Neural cell (in vitro differentiated cells): ENCODE data around the gene AP3B1. TPM values are rescaled to one million over a fixed set of nuclear protein-coding genes. Genes with fewer than 3 reads are reported as not detected.

Experiments
- H2AFZ ChIP-seq: fragments of 200-600, 300-800 bp; sonication (generic), shearing (Covaris generic); 2 replicates; pipeline ENCODE4 v1.6.0; 2014; ENCODE audit warnings: low read depth, mild to moderate bottlenecking, antibody characterized with exemption, low read length, moderate library complexity
- H3F3A ChIP-seq: fragments of 200-600 bp; shearing (Covaris generic); 2 replicates; pipeline ENCODE4 v1.6.1; 2016; ENCODE audit warnings: mild to moderate bottlenecking, moderate library complexity, mixed read lengths, antibody characterized with exemption, low read length; ENCODE audit not compliant: insufficient read depth, poor library complexity, severe bottlenecking
- H3K27ac ChIP-seq: fragments of 200-600, 300-800 bp; sonication (generic), shearing (Covaris generic); 2 replicates; pipeline ENCODE4 v1.5.1; 2014; ENCODE audit warnings: mild to moderate bottlenecking, low read length, moderate library complexity
- H3K27me3 ChIP-seq: fragments of 300-800, 200-600 bp; sonication (generic), shearing (Covaris generic); 2 replicates; pipeline ENCODE4 v1.6.0; 2014; ENCODE audit warnings: mild to moderate bottlenecking, low read depth, low read length, moderate library complexity; ENCODE audit not compliant: insufficient read depth
- H3K36me3 ChIP-seq: fragments of 300-800, 200-600 bp; sonication (generic), shearing (Covaris generic); 2 replicates; pipeline ENCODE4 v1.5.1; 2014; ENCODE audit warnings: mild to moderate bottlenecking, antibody characterized with exemption, low read length, moderate library complexity; ENCODE audit not compliant: insufficient read depth
- H3K4me2 ChIP-seq: fragments of 300-800, 200-600 bp; sonication (generic), shearing (Covaris generic); 2 replicates; pipeline ENCODE4 v1.6.0; 2014; ENCODE audit warnings: mild to moderate bottlenecking, low read length
- H3K4me3 ChIP-seq: fragments of 300-800, 200-600 bp; sonication (generic), shearing (Covaris generic); 2 replicates; pipeline ENCODE4 v1.5.1; 2014; ENCODE audit warnings: mild to moderate bottlenecking, low read length, moderate library complexity
- H3K79me2 ChIP-seq: fragments of 200-600 bp; shearing (Covaris generic); replicated peaks from 2 replicates; pipeline ENCODE4 v1.6.0; 2014; ENCODE audit warnings: mild to moderate bottlenecking, low read length, moderate library complexity; ENCODE audit not compliant: insufficient read depth
- H3K9ac ChIP-seq: fragments of 300-800, 200-600 bp; sonication (generic), shearing (Covaris generic); 2 replicates; pipeline ENCODE4 v1.6.1; 2016; ENCODE audit warnings: mild to moderate bottlenecking, low read length, mixed read lengths
- H3K9me2 ChIP-seq: fragments of 200-600 bp; shearing (Covaris generic); 2 replicates; pipeline ENCODE4 v1.6.1; 2016; ENCODE audit warnings: mild to moderate bottlenecking, low read length, mixed read lengths; ENCODE audit not compliant: insufficient read depth
- H3K9me3 ChIP-seq: fragments of 200-600, 300-800 bp; sonication (generic), shearing (Covaris generic); 2 replicates; pipeline ENCODE4 v1.6.1; 2016; ENCODE audit warnings: mild to moderate bottlenecking, mixed run types, low read length, moderate library complexity, mixed read lengths
- H4K20me1 ChIP-seq: fragments of 200-600 bp; shearing (Covaris generic); 2 replicates; pipeline ENCODE4 v1.6.1; 2016; ENCODE audit warnings: mild to moderate bottlenecking, mixed run types; ENCODE audit not compliant: insufficient read depth
- EP300 ChIP-seq: fragments of 450-650 bp; conservative IDR thresholded peaks from 2 replicates; pipeline ENCODE4 v1.6.1; 2014; ENCODE audit warnings: antibody characterized with exemption, mild to moderate bottlenecking, moderate library complexity; ENCODE audit not compliant: poor library complexity, severe bottlenecking
- EZH2 ChIP-seq: fragments of 200-600, 300-800 bp; shearing (Covaris generic), sonication (generic); IDR thresholded peaks from 2 replicates; pipeline ENCODE4 v1.6.1; 2014; ENCODE audit warnings: antibody characterized with exemption, low read length, borderline replicate concordance, mild to moderate bottlenecking; ENCODE audit not compliant: insufficient read depth, poor library complexity, severe bottlenecking
- MXI1 ChIP-seq: fragments of 450-650 bp; conservative IDR thresholded peaks from 2 replicates; pipeline ENCODE4 v1.6.1; 2014; ENCODE audit warnings: antibody characterized with exemption, mild to moderate bottlenecking; ENCODE audit not compliant: poor library complexity, severe bottlenecking
- POLR2AphosphoS5 ChIP-seq: IDR thresholded peaks from 2 replicates; pipeline ENCODE4 v1.6.1; 2012
- RAD21 ChIP-seq: fragments of 450-650 bp; conservative IDR thresholded peaks from 2 replicates; pipeline ENCODE4 v1.6.1; 2014; ENCODE audit warnings: antibody characterized with exemption, mild to moderate bottlenecking, moderate library complexity
- SMC3 ChIP-seq: fragments of 450-650 bp; conservative IDR thresholded peaks from 2 replicates; pipeline ENCODE4 v1.6.1; 2014; ENCODE audit warnings: antibody characterized with exemption, mild to moderate bottlenecking, moderate library complexity; ENCODE audit not compliant: poor library complexity
- TAF1 ChIP-seq: IDR thresholded peaks from 2 replicates; pipeline ENCODE4 v1.6.1; 2012; ENCODE audit warnings: low read depth
- polyA plus RNA-seq: library from polyadenylated mRNA; depleted of rRNA; stranded (reverse); fragments of >200 nt; gene quantifications from 2 replicates; pipeline ENCODE4 v1.2.3, GENCODE V29; 2014
- TF ChIP-seq, protein P1 (sequence below): fragments of 450-650 bp; IDR thresholded peaks from 2 replicates; pipeline ENCODE4 v1.5.1; 2014; ENCODE audit warnings: antibody characterized with exemption, mild to moderate bottlenecking, moderate library complexity; ENCODE audit not compliant: poor library complexity, severe bottlenecking
- TF ChIP-seq, protein P2 (sequence below): IDR thresholded peaks from 2 replicates; pipeline ENCODE4 v1.6.1; 2012; ENCODE audit warnings: borderline replicate concordance

AP3B1 gene
- polyA plus RNA-seq, 1 donor from 2014 or later: 8.5 TPM

DNA sequence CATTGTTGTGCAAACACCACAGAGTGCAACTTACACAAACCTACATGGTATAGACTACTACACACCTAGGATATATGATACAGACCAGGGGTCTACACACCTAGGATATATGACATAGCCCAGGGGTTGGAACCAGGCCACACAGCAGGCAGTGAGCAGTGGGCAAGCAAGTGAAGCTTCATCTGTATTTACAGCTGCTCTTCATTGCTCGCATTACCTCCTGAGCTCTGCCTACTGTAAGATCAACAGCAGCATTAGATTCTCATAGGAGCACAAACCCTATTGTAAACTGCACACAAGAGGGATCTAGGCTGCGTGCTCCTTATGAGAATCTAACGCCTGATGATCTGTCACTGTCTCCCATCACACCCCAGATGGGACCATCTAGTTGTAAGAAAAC, 56.6 kb downstream of the AP3B1 start:
- Histone ChIP-seq H3K9me3 (no peaks in the 10 kb centered on the region), H2AFZ (no peak overlapping the region), H3K9ac (no peak overlapping the region), H3K27me3 (no peaks in the 10 kb centered on the region), H3K36me3 (no peaks in the 10 kb centered on the region), H3K9me2 (no peaks in the 10 kb centered on the region), H3F3A (no peaks in the 10 kb centered on the region), H3K4me2 (no peak overlapping the region), H3K79me2 (no peaks in the 10 kb centered on the region), H4K20me1 (no peaks in the 10 kb centered on the region), H3K4me3 (no peak overlapping the region), H3K27ac (no peak overlapping the region)
- TF ChIP-seq TAF1: no peak
- TF ChIP-seq RAD21: no peak
- TF ChIP-seq SMC3: no peak
- TF ChIP-seq POLR2AphosphoS5: no peak
- no peak for TF ChIP-seq MXI1
- TF ChIP-seq, protein P1, sequence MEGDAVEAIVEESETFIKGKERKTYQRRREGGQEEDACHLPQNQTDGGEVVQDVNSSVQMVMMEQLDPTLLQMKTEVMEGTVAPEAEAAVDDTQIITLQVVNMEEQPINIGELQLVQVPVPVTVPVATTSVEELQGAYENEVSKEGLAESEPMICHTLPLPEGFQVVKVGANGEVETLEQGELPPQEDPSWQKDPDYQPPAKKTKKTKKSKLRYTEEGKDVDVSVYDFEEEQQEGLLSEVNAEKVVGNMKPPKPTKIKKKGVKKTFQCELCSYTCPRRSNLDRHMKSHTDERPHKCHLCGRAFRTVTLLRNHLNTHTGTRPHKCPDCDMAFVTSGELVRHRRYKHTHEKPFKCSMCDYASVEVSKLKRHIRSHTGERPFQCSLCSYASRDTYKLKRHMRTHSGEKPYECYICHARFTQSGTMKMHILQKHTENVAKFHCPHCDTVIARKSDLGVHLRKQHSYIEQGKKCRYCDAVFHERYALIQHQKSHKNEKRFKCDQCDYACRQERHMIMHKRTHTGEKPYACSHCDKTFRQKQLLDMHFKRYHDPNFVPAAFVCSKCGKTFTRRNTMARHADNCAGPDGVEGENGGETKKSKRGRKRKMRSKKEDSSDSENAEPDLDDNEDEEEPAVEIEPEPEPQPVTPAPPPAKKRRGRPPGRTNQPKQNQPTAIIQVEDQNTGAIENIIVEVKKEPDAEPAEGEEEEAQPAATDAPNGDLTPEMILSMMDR: no peak
- TF ChIP-seq, protein P2, sequence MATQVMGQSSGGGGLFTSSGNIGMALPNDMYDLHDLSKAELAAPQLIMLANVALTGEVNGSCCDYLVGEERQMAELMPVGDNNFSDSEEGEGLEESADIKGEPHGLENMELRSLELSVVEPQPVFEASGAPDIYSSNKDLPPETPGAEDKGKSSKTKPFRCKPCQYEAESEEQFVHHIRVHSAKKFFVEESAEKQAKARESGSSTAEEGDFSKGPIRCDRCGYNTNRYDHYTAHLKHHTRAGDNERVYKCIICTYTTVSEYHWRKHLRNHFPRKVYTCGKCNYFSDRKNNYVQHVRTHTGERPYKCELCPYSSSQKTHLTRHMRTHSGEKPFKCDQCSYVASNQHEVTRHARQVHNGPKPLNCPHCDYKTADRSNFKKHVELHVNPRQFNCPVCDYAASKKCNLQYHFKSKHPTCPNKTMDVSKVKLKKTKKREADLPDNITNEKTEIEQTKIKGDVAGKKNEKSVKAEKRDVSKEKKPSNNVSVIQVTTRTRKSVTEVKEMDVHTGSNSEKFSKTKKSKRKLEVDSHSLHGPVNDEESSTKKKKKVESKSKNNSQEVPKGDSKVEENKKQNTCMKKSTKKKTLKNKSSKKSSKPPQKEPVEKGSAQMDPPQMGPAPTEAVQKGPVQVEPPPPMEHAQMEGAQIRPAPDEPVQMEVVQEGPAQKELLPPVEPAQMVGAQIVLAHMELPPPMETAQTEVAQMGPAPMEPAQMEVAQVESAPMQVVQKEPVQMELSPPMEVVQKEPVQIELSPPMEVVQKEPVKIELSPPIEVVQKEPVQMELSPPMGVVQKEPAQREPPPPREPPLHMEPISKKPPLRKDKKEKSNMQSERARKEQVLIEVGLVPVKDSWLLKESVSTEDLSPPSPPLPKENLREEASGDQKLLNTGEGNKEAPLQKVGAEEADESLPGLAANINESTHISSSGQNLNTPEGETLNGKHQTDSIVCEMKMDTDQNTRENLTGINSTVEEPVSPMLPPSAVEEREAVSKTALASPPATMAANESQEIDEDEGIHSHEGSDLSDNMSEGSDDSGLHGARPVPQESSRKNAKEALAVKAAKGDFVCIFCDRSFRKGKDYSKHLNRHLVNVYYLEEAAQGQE: no peak
- TF ChIP-seq EZH2: no peak
- TF ChIP-seq EP300: no peak

DNA sequence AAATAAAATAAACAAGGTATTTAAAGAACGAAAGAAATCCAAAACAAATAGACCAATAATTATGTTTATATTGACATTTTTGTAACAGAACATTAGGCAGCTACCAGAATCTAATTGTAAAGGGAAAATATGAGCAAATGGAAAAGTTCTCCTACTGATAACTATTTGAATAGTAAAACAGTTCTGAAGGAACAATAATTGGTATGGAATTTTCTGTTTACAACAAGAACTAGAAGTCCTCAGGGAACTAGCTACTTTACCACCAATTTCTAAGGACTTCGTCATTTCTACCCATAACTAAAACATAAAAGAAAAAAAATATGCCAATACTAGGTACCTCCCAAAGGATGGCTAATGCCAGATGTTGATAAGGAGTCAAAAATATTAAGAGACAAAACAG, 58.5 kb downstream of the AP3B1 start:
- Histone ChIP-seq H4K20me1 (no peaks in the 10 kb centered on the region), H3K36me3 (no peaks in the 10 kb centered on the region), H3F3A (no peaks in the 10 kb centered on the region), H3K27ac (no peak overlapping the region), H3K4me3 (no peak overlapping the region), H2AFZ (no peak overlapping the region), H3K4me2 (no peak overlapping the region), H3K9ac (no peak overlapping the region), H3K27me3 (no peaks in the 10 kb centered on the region), H3K9me2 (no peaks in the 10 kb centered on the region), H3K79me2 (no peaks in the 10 kb centered on the region), H3K9me3 (no peaks in the 10 kb centered on the region)
- TF ChIP-seq MXI1 (no peak), TAF1 (no peak), SMC3 (no peak), EP300 (no peak), RAD21 (no peak), EZH2 (no peak), POLR2AphosphoS5 (no peak)
- TF ChIP-seq, protein P2: no peak
- TF ChIP-seq, protein P1: no peak
